ENCODE results near the gene NDUFA5. TPM values are rescaled to one million over a fixed set of nuclear protein-coding genes. Genes with fewer than 3 reads are reported as not detected.
A peak's percentile ranks its signal among the peaks of the same experiment; 100 is the strongest.

NDUFA5 gene
- total RNA-seq, 1 donor from 2014 or later, result 30.1 TPM

DNA sequence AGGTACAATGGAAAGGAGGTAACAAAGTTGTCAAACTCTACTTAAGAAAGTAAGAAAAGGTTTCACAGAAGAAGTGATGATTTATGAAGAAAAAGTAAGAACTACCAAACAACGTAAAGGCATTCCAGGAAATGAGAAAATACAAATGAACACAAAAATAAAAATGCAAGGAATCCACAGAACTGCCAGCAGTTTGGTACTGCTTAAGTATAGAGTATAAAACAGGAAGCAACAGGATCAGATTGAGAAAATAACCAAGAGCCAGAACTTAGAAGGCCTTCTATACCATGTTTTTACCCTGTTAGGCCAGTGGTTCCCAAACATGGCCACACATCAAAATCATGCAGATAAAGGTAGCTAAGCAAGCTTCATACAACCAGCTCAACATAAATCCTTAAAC lies 9.2 kb downstream of the NDUFA5 start:
- DNase-seq (ENCODE audit: low read depth), result no peak
- TF ChIP-seq CTCF (conservative IDR thresholded peaks at IDR 0.05; ENCODE audit: low read depth, low read length), result no peak
- H3K4me3 ChIP-seq (ENCODE audit: low read depth, low read length), result no peak overlapping the region

- no peak for DNase-seq (ENCODE audit: low read depth)
- no peak for TF ChIP-seq CTCF (conservative IDR thresholded peaks at IDR 0.05; ENCODE audit: low read depth, low read length)
- H3K4me3 ChIP-seq (ENCODE audit: low read depth, low read length), result no peak overlapping the region
Measured at GRCh38 chr7:123539871-123540270, 17.7 kb downstream of the NDUFA5 start.

DNA sequence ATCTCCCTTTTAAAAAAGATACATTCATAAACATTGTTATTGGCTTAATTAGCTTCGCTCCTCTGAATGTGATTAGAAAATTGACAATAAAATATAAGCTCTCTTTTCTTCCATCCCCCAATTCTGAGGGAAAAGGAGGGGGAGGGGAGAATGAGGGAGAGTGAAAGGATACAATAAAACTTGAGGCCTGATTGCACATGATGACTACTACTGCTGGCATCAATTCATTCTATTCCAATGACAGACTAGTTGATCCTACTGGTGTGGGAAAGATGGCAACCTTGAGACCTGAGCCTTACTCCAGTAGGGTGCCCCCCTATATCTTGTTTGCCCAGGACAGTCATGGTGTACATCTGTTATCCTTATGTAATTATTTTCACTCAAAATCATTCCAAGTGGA lies 18.7 kb downstream of the NDUFA5 start:
- DNase-seq (ENCODE audit: low read depth), result no peak
- no peak overlapping the region for H3K4me3 ChIP-seq (ENCODE audit: low read depth, low read length)
- TF ChIP-seq CTCF (conservative IDR thresholded peaks at IDR 0.05; ENCODE audit: low read depth, low read length), result no peak

DNA sequence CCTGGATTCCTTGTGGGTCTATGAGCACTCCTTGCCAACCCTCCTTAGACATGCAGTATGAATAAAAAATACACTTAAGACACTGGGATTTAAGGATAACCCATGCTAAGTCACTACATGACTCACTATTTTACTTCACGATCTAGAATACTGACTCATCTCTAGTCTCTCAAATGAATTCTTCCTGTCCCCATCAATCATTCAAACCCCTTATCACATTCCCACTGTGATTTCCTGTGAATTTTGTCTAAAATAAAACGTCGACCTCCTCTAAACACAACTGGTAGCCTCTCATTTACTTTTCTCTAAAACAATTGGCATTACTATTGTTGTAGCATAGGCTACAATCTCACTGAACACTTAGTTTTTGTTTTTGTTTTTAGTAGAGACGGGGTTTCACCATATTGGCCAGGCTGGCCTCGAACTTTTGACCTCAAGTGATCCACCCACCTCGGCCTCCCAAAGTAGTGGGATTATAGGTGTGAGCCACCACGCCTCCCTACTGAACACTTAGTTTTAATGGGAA lies 19.4 kb downstream of the NDUFA5 start:
- peak; percentile 67 for DNase-seq (ENCODE audit: low read depth)
- H3K4me3 ChIP-seq (ENCODE audit: low read depth, low read length), result no peak overlapping the region
- TF ChIP-seq CTCF (conservative IDR thresholded peaks at IDR 0.05; ENCODE audit: low read depth, low read length), result no peak

- no peak for DNase-seq (ENCODE audit: low read depth)
- peak; percentile 48 for TF ChIP-seq CTCF (conservative IDR thresholded peaks at IDR 0.05; ENCODE audit: low read depth, low read length)
Measured at GRCh38 chr7:123537026-123537642, 20.5 kb downstream of the NDUFA5 start.

GRCh38 chr7:123535517-123535916 lies 22.1 kb downstream of the NDUFA5 start:
- peak overlapping the region; percentile 78 for H3K4me3 ChIP-seq (ENCODE audit: low read depth, low read length)
- no peak for TF ChIP-seq CTCF (conservative IDR thresholded peaks at IDR 0.05; ENCODE audit: low read depth, low read length)
- no peak for DNase-seq (ENCODE audit: low read depth)

More at GRCh38 chr7:123537026-123537642, 20.5 kb downstream of the NDUFA5 start:
- H3K4me3 ChIP-seq (ENCODE audit: low read depth, low read length), result no peak overlapping the region
